M059J (cell line): ENCODE measurements around the gene RNF14. TPM values are rescaled to one million over a fixed set of nuclear protein-coding genes. Genes with fewer than 3 reads are reported as not detected.

ENCODE experiments used
- DNase-seq: peaks from one replicate; pipeline ENCODE4 v3.0.0-alpha.2; 2012; ENCODE audit warnings: low read depth
- total RNA-seq: library from RNA; depleted of rRNA; stranded (reverse); fragments of >200 nt; shearing (Covaris generic); gene quantifications from 2 replicates; pipeline ENCODE4 v1.2.3, GENCODE V29; 2014

The RNF14 gene
- total RNA-seq, 1 experiment from 2014 or later: 78.2 TPM

- DNase-seq: no peak
Observed at GRCh38 chr5:141976176-141976575, 7.3 kb downstream of the RNF14 start.

- DNase-seq: no peak
Observed at GRCh38 chr5:141978389-141978788, 9.5 kb downstream of the RNF14 start.

GRCh38 chr5:141982626-141983025, 13.7 kb downstream of the RNF14 start:
- DNase-seq: no peak

GRCh38 chr5:141986072-141986471, 17.2 kb downstream of the RNF14 start:
- no peak for DNase-seq

- DNase-seq: no peak
Observed at GRCh38 chr5:141989720-141990119, 20.8 kb downstream of the RNF14 start.

GRCh38 chr5:141992349-141992963, 23.6 kb downstream of the RNF14 start:
- peak; percentile 66 for DNase-seq

- DNase-seq: no peak
Observed at GRCh38 chr5:141994511-141995136, 25.7 kb downstream of the RNF14 start.

- DNase-seq: no peak
Observed at GRCh38 chr5:141995656-141996055, 26.8 kb downstream of the RNF14 start.

- DNase-seq: no peak
Observed at GRCh38 chr5:141997358-141997960, 28.6 kb downstream of the RNF14 start.

- no peak for DNase-seq
Observed at GRCh38 chr5:142000173-142000572, 31.3 kb downstream of the RNF14 start.

- DNase-seq: peak; percentile 14
Observed at GRCh38 chr5:142000704-142001484, 32.0 kb downstream of the RNF14 start.

GRCh38 chr5:142003266-142003800, 34.4 kb downstream of the RNF14 start:
- DNase-seq: no peak

GRCh38 chr5:142006363-142007236, 37.7 kb downstream of the RNF14 start:
- DNase-seq: no peak

- no peak for DNase-seq
Observed at GRCh38 chr5:142007237-142007544, 38.3 kb downstream of the RNF14 start.

- no peak for DNase-seq
Observed at GRCh38 chr5:142008813-142009212, 39.9 kb downstream of the RNF14 start.

- DNase-seq: no peak
Observed at GRCh38 chr5:142009886-142010285, 41.0 kb downstream of the RNF14 start.

GRCh38 chr5:142011572-142012185, 42.8 kb downstream of the RNF14 start:
- no peak for DNase-seq

- no peak for DNase-seq
Observed at GRCh38 chr5:142012186-142012785, 43.4 kb downstream of the RNF14 start.

- DNase-seq: peak; percentile 77
Observed at GRCh38 chr5:142012792-142013388, 44.0 kb downstream of the RNF14 start, which contains the start of gene GNPDA1. GNPDA1 (minus strand) TSS chr5:142013027; CDS start chr5:142012035, 992 bp downstream.
